HEK293 (cell line): ENCODE measurements around the gene GNAQ.

Source experiments
- CTCF ChIA-PET: fragments of 350-600 bp; formaldehyde crosslinking; extraction: SDS; loops from one replicate; lab custom pipeline; 2021; ENCODE audit warnings: antibody characterized with exemption; lab: Yijun Ruan, JAX
- POLR2A ChIA-PET: fragments of 300-600 bp; formaldehyde crosslinking; extraction: SDS; loops from one replicate; lab custom pipeline; 2020; ENCODE audit warnings: antibody characterized with exemption, inconsistent platforms; lab: Yijun Ruan, JAX
- H3K27ac ChIP-seq: fragments of 200-500 bp; sonication (Bioruptor generic); 2 replicates; pipeline ENCODE4 v1.5.1; 2014; ENCODE audit warnings: low read depth, low read length, control low read depth, inconsistent platforms; ENCODE audit errors: extremely low read depth
- H3K36me3 ChIP-seq, 2 experiments: fragments of 200-500 bp in 1 of 2; sonication (Bioruptor generic) in 1 of 2; 1 replicate in 1 of 2; 2 replicates in 1 of 2; pipeline ENCODE4 v1.5.1; 2014 to 2017; ENCODE audit warnings: inconsistent platforms in 2 of 2, low read length in 2 of 2; ENCODE audit not compliant: control insufficient read depth in 2 of 2, insufficient read depth in 1 of 2
- H3K4me1 ChIP-seq: fragments of 200-500 bp; sonication (Bioruptor generic); 2 replicates; pipeline ENCODE4 v1.5.1; 2014; ENCODE audit warnings: mild to moderate bottlenecking, low read length, inconsistent platforms; ENCODE audit not compliant: control insufficient read depth, insufficient read depth
- H3K4me3 ChIP-seq: 2 replicates; pipeline ENCODE4 v1.5.1; 2011; ENCODE audit warnings: low read depth, mild to moderate bottlenecking, control low read depth, low read length, moderate library complexity
- H3K9me3 ChIP-seq: fragments of 200-500 bp; sonication (Bioruptor generic); 2 replicates; pipeline ENCODE4 v1.5.1; 2014; ENCODE audit warnings: low read depth, low read length, inconsistent platforms; ENCODE audit not compliant: control insufficient read depth, insufficient read depth
- MEIS1 ChIP-seq: sonication (generic); formaldehyde crosslinking; IDR thresholded peaks from 2 replicates; pipeline ENCODE4 v1.8.1; 2022; ENCODE audit warnings: missing genetic modification reagents, mild to moderate bottlenecking, borderline replicate concordance
- PBX3 ChIP-seq: sonication (generic); formaldehyde crosslinking; IDR thresholded peaks from 2 replicates; pipeline ENCODE4 v1.8.1; 2022; ENCODE audit warnings: mild to moderate bottlenecking, moderate library complexity, missing genetic modification reagents
- PRDM6 ChIP-seq: fragments of 450-650 bp; formaldehyde crosslinking; IDR thresholded peaks from 2 replicates; pipeline ENCODE4 v1.5.1; 2017; ENCODE audit warnings: missing biosample characterization, missing genetic modification characterization
- SCRT1 ChIP-seq: fragments of 450-650 bp; formaldehyde crosslinking; IDR thresholded peaks from 2 replicates; pipeline ENCODE4 v1.5.1; 2016; ENCODE audit warnings: missing biosample characterization, missing genetic modification characterization, borderline replicate concordance
- SCRT2 ChIP-seq: fragments of 450-650 bp; formaldehyde crosslinking; IDR thresholded peaks from 2 replicates; pipeline ENCODE4 v1.5.1; 2016; ENCODE audit warnings: missing biosample characterization, missing genetic modification characterization
- ZBTB48 ChIP-seq: fragments of 450-650 bp; formaldehyde crosslinking; IDR thresholded peaks from 2 replicates; pipeline ENCODE4 v1.5.1; 2016; ENCODE audit warnings: missing biosample characterization, missing genetic modification characterization
- ZFP3 ChIP-seq: fragments of 450-650 bp; formaldehyde crosslinking; IDR thresholded peaks from 2 replicates; pipeline ENCODE4 v1.5.1; 2016; ENCODE audit warnings: low read depth, missing biosample characterization, missing genetic modification characterization
- ZIC2 ChIP-seq: fragments of 450-650 bp; formaldehyde crosslinking; IDR thresholded peaks from 2 replicates; pipeline ENCODE4 v1.5.1; 2016; ENCODE audit warnings: missing biosample characterization, missing genetic modification characterization
- ZNF114 ChIP-seq: fragments of 450-650 bp; formaldehyde crosslinking; IDR thresholded peaks from 2 replicates; pipeline ENCODE4 v1.5.0; 2017; ENCODE audit warnings: missing biosample characterization, missing genetic modification characterization
- ZNF169 ChIP-seq: fragments of 450-650 bp; formaldehyde crosslinking; IDR thresholded peaks from 2 replicates; pipeline ENCODE4 v1.5.1; 2016; ENCODE audit warnings: missing biosample characterization, missing genetic modification characterization
- ZNF266 ChIP-seq: fragments of 450-650 bp; formaldehyde crosslinking; IDR thresholded peaks from 2 replicates; pipeline ENCODE4 v1.5.1; 2016; ENCODE audit warnings: missing biosample characterization, missing genetic modification characterization, low read depth
- ZNF398 ChIP-seq: fragments of 450-650 bp; formaldehyde crosslinking; IDR thresholded peaks from 2 replicates; pipeline ENCODE4 v1.5.1; 2017; ENCODE audit warnings: missing biosample characterization, missing genetic modification characterization
- ZNF416 ChIP-seq: fragments of 450-650 bp; formaldehyde crosslinking; IDR thresholded peaks from 2 replicates; pipeline ENCODE4 v1.5.1; 2016; ENCODE audit warnings: missing biosample characterization, missing genetic modification characterization
- ZNF513 ChIP-seq: fragments of 450-650 bp; IDR thresholded peaks from 2 replicates; pipeline ENCODE4 v1.5.1; 2018; ENCODE audit warnings: missing biosample characterization, missing genetic modification characterization
- ZNF530 ChIP-seq: fragments of 450-650 bp; formaldehyde crosslinking; IDR thresholded peaks from 2 replicates; pipeline ENCODE4 v1.5.1; 2016; ENCODE audit warnings: low read depth, missing biosample characterization, missing genetic modification characterization
- ZNF548 ChIP-seq: fragments of 450-650 bp; formaldehyde crosslinking; IDR thresholded peaks from 2 replicates; pipeline ENCODE4 v1.5.1; 2016; ENCODE audit warnings: missing biosample characterization, missing genetic modification characterization
- ZNF561 ChIP-seq: fragments of 450-650 bp; IDR thresholded peaks from 2 replicates; pipeline ENCODE4 v1.5.1; 2018; ENCODE audit warnings: missing biosample characterization, missing genetic modification characterization, borderline replicate concordance
- ZNF658 ChIP-seq: fragments of 450-650 bp; formaldehyde crosslinking; IDR thresholded peaks from 2 replicates; pipeline ENCODE4; 2016; ENCODE audit warnings: missing biosample characterization, missing genetic modification characterization
- ZNF792 ChIP-seq: fragments of 450-650 bp; formaldehyde crosslinking; IDR thresholded peaks from 2 replicates; pipeline ENCODE4 v1.5.1; 2016; ENCODE audit warnings: missing biosample characterization, missing genetic modification characterization
- ZNF843 ChIP-seq: fragments of 450-650 bp; formaldehyde crosslinking; IDR thresholded peaks from 2 replicates; pipeline ENCODE4 v1.5.1; 2016; ENCODE audit warnings: missing biosample characterization, missing genetic modification characterization
- ZSCAN16 ChIP-seq: fragments of 450-650 bp; formaldehyde crosslinking; IDR thresholded peaks from 2 replicates; pipeline ENCODE4 v1.5.1; 2016; ENCODE audit warnings: missing biosample characterization, missing genetic modification characterization

Gene GNAQ

GRCh38 chr9:78029551-78030295, 1.9 kb downstream of the GNAQ start:
- TF ChIP-seq ZNF843 (tag by site-specific recombination) (no peak), PRDM6 (tag by site-specific recombination) (0 out of 2 replicates have a peak, but pooled peaks have one; percentile 8)
- CTCF ChIA-PET: interaction anchor here (0.6 to 1.6 kb wide), 4 partner anchors 26 to 229 kb away, joined by 3 to 5 read pairs (median 4); no protein-coding TSS in a partner anchor
- H3K4me3 ChIP-seq: peak overlapping the region; percentile 67
- POLR2A ChIA-PET: interaction anchor here (0.5 to 0.7 kb wide), 2 partner anchors 57 to 62 kb away, joined by 3 to 4 read pairs; no protein-coding TSS in a partner anchor
- no peaks in the 10 kb centered on the region for H3K9me3 ChIP-seq
- peak overlapping the region; percentile 83; the same call in 1 of the 2 replicates for H3K27ac ChIP-seq
- peaks cover 4% of the 10 kb centered on the region for H3K4me1 ChIP-seq
- no peaks in the 10 kb centered on the region for H3K36me3 ChIP-seq

- ChIA-PET CTCF (interaction anchor here (0.7 to 0.9 kb wide), 2 partner anchors 51 to 229 kb away, joined by 3 to 5 read pairs; no protein-coding TSS in a partner anchor), POLR2A (no interaction called here)
- Histone ChIP-seq H3K4me1 (peaks cover 4% of the 10 kb centered on the region), H3K36me3 (no peaks in the 10 kb centered on the region), H3K9me3 (no peaks in the 10 kb centered on the region), H3K27ac (0 out of 2 replicates have a peak overlapping the region, but pooled peaks have one; percentile 83), H3K4me3 (no peak overlapping the region; the same call in 1 of the 2 replicates)
- no peak for TF ChIP-seq ZNF266
- TF ChIP-seq PBX3: no peak
- TF ChIP-seq ZNF169 (tag by site-specific recombination): no peak
- TF ChIP-seq ZNF530: no peak
- TF ChIP-seq, all 188 proteins: peak for 0
These were observed 2.7 kb downstream of the GNAQ start for GRCh38 chr9:78028926-78029325.

- CTCF ChIA-PET: interaction anchor here (1.2 to 2.1 kb wide), 2 partner anchors 8 to 50 kb away, joined by 3 to 10 read pairs; no protein-coding TSS in a partner anchor
- Histone ChIP-seq H3K27ac (no peak overlapping the region), H3K36me3 (no peaks in the 10 kb centered on the region), H3K4me1 (peaks cover 8% of the 10 kb centered on the region), H3K9me3 (no peaks in the 10 kb centered on the region)
- TF ChIP-seq ZSCAN16 (tag by site-specific recombination): no peak
- no peak for TF ChIP-seq SCRT1 (tag by site-specific recombination)
- no peak for TF ChIP-seq ZNF548 (tag by site-specific recombination)
- no peak for TF ChIP-seq MEIS1 (CRISPR knock-in tag)
- TF ChIP-seq ZBTB48 (tag by site-specific recombination): no peak
- TF ChIP-seq ZNF416 (tag by site-specific recombination): no peak
- TF ChIP-seq ZNF561: no peak
- TF ChIP-seq, all 188 proteins: peak for 0
- H3K4me3 ChIP-seq: no peak overlapping the region
- POLR2A ChIA-PET: interaction anchor here (0.7 kb wide), 1 partner anchor 860 kb away, joined by 4 read pairs; no protein-coding TSS in a partner anchor
These were observed 4.7 kb downstream of the GNAQ start for GRCh38 chr9:78026947-78027346.

GRCh38 chr9:78026416-78026815, 5.2 kb downstream of the GNAQ start:
- Histone ChIP-seq H3K9me3 (no peaks in the 10 kb centered on the region), H3K36me3 (no peaks in the 10 kb centered on the region), H3K4me1 (peaks cover 9% of the 10 kb centered on the region), H3K4me3 (no peak overlapping the region), H3K27ac (no peak overlapping the region)
- ChIA-PET POLR2A (no interaction called here), CTCF (interaction anchor here (1.2 to 2.1 kb wide), 2 partner anchors 9 to 49 kb away, joined by 3 to 10 read pairs; no protein-coding TSS in a partner anchor)
- no peak for TF ChIP-seq ZBTB48 (tag by site-specific recombination)
- peak; percentile 29; the same call in 1 of the 2 replicates for TF ChIP-seq SCRT2
- TF ChIP-seq ZIC2 (tag by site-specific recombination): peak; percentile 27
- TF ChIP-seq ZNF792 (tag by site-specific recombination): no peak
- no peak for TF ChIP-seq ZNF114 (tag by site-specific recombination)
- no peak for TF ChIP-seq ZNF658 (tag by site-specific recombination)
- TF ChIP-seq ZNF398 (tag by site-specific recombination): no peak
- no peak for TF ChIP-seq ZNF513 (tag by site-specific recombination)
- TF ChIP-seq ZFP3 (tag by site-specific recombination): no peak
